ENCODE measurements around the gene KCNIP4. TPM values are rescaled to one million over a fixed set of nuclear protein-coding genes. Genes with fewer than 3 reads are reported as not detected.

Gene KCNIP4
- total and polyA plus RNA-seq, 4 donors: 12.5 to 74.2 (median 54.5) TPM

- Histone ChIP-seq H3K9me3 (ENCODE audit: control insufficient read depth, insufficient read depth, low read length) (no peaks in the 10 kb centered on the region), H3K36me3 (ENCODE audit: control insufficient read depth, insufficient read depth, low read length) (no peaks in the 10 kb centered on the region), H3K4me1 (ENCODE audit: control insufficient read depth, insufficient read depth, low read length) (no peaks in the 10 kb centered on the region), H3K27ac (ENCODE audit: low read depth, low read length) (no peak overlapping the region), H3K27me3 (ENCODE audit: control insufficient read depth, insufficient read depth, low read length) (no peaks in the 10 kb centered on the region), H3K4me3 (ENCODE audit: low read depth, low read length) (no peak overlapping the region)
- 80% methylated on average over 1 of the region's 1 CpG for WGBS (ENCODE audit: insufficient coverage)
- DNase-seq (ENCODE audit: low read depth in 4 of 6, low spot score in 6 of 6): peak in 1 of 6 donors; percentile 64
Observed at GRCh38 chr4:21763855-21764254, 184.7 kb downstream of the KCNIP4 start.

GRCh38 chr4:21757248-21757647 lies 191.3 kb downstream of the KCNIP4 start:
- H3K27ac ChIP-seq (ENCODE audit: low read depth, low read length): no peak overlapping the region
- no peaks in the 10 kb centered on the region for H3K9me3 ChIP-seq (ENCODE audit: control insufficient read depth, insufficient read depth, low read length)
- no peaks in the 10 kb centered on the region for H3K36me3 ChIP-seq (ENCODE audit: control insufficient read depth, insufficient read depth, low read length)
- DNase-seq (ENCODE audit: low read depth in 4 of 6, low spot score in 6 of 6): peak in 1 of 6 donors; percentile 50
- H3K27me3 ChIP-seq (ENCODE audit: control insufficient read depth, insufficient read depth, low read length): no peaks in the 10 kb centered on the region
- H3K4me1 ChIP-seq (ENCODE audit: control insufficient read depth, insufficient read depth, low read length): no peaks in the 10 kb centered on the region
- H3K4me3 ChIP-seq (ENCODE audit: low read depth, low read length): no peak overlapping the region
- WGBS (ENCODE audit: insufficient coverage): no CpG with 5 or more reads among the region's 2 CpGs

DNA sequence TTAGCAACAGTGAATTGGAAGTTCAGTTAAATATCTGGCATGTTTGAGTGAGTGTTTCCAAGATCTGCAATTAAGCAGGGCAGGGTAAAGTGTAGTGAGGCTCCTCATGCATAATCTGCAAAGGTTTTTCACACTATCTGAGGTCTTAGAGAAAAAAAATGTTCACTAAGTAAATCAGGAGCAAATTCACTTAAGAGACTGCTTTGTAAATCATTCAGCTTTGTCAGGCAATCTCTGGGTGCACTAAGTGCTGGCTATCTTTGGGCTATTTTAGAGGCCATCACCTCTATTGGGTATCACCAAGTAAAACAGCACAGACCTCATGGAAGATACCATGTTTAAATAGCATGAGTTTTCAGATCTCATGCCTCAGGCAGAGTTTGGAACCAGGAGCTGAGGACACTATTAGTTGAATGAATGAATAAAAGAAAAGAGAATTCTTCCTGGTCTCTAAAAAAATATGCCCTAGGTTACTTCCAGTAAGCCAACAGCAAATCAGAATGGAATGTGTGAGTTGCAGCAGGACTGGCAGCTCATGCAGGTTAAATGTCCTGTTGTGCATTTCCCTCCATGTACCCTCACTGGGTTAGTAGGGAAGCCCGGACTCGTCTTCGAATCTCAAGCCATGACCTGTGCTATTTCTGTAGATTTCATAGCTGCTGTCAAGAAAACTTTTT lies 195.3 kb downstream of the KCNIP4 start:
- Histone ChIP-seq H3K27ac (ENCODE audit: low read depth, low read length) (no peak overlapping the region), H3K9me3 (ENCODE audit: control insufficient read depth, insufficient read depth, low read length) (no peaks in the 10 kb centered on the region), H3K27me3 (ENCODE audit: control insufficient read depth, insufficient read depth, low read length) (no peaks in the 10 kb centered on the region), H3K36me3 (ENCODE audit: control insufficient read depth, insufficient read depth, low read length) (no peaks in the 10 kb centered on the region), H3K4me3 (ENCODE audit: low read depth, low read length) (no peak overlapping the region), H3K4me1 (ENCODE audit: control insufficient read depth, insufficient read depth, low read length) (no peaks in the 10 kb centered on the region)
- WGBS (ENCODE audit: insufficient coverage): 96% methylated on average over 3 of the region's 3 CpGs
- DNase-seq (ENCODE audit: low read depth in 4 of 6, low spot score in 6 of 6): no peak

- DNase-seq (ENCODE audit: low read depth in 4 of 6, low spot score in 6 of 6): peak in 1 of 6 donors; percentile 77
- H3K36me3 ChIP-seq (ENCODE audit: control insufficient read depth, insufficient read depth, low read length): no peaks in the 10 kb centered on the region
Observed at GRCh38 chr4:21752616-21753015, 196.0 kb downstream of the KCNIP4 start.

DNA sequence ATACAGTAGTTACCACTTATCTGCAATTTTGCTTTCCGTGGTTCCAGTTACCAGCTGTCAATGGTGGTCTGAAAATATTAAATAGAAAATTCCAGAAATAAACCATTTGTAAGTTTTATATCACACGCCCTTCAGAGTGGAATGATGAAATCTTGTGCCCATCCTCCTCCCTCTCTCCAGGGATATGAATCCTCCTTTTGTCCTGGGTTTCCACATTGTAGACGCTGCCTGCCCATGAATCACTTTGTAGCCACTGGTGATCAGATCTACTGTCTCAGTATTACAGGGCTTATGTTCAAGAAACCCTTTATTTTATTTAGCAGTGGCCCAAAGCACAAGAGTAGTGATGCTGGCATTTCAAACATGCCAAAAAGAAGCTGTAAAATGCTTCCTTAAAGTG lies 198.6 kb downstream of the KCNIP4 start:
- Histone ChIP-seq H3K36me3 (ENCODE audit: control insufficient read depth, insufficient read depth, low read length) (no peaks in the 10 kb centered on the region), H3K9me3 (ENCODE audit: control insufficient read depth, insufficient read depth, low read length) (no peaks in the 10 kb centered on the region), H3K27ac (ENCODE audit: low read depth, low read length) (no peak overlapping the region), H3K27me3 (ENCODE audit: control insufficient read depth, insufficient read depth, low read length) (no peaks in the 10 kb centered on the region), H3K4me3 (ENCODE audit: low read depth, low read length) (no peak overlapping the region), H3K4me1 (ENCODE audit: control insufficient read depth, insufficient read depth, low read length) (no peaks in the 10 kb centered on the region)
- WGBS (ENCODE audit: insufficient coverage): 40% methylated on average over 1 of the region's 3 CpGs
- DNase-seq (ENCODE audit: low read depth in 4 of 6, low spot score in 6 of 6): no peak

More at GRCh38 chr4:21752616-21753015, 196.0 kb downstream of the KCNIP4 start:
- Histone ChIP-seq H3K27me3 (ENCODE audit: control insufficient read depth, insufficient read depth, low read length) (no peaks in the 10 kb centered on the region), H3K4me3 (ENCODE audit: low read depth, low read length) (no peak overlapping the region), H3K27ac (ENCODE audit: low read depth, low read length) (no peak overlapping the region), H3K4me1 (ENCODE audit: control insufficient read depth, insufficient read depth, low read length) (no peaks in the 10 kb centered on the region), H3K9me3 (ENCODE audit: control insufficient read depth, insufficient read depth, low read length) (no peaks in the 10 kb centered on the region)

- H3K4me1 ChIP-seq (ENCODE audit: control insufficient read depth, insufficient read depth, low read length): no peaks in the 10 kb centered on the region
- no peaks in the 10 kb centered on the region for H3K9me3 ChIP-seq (ENCODE audit: control insufficient read depth, insufficient read depth, low read length)
- no peak overlapping the region for H3K4me3 ChIP-seq (ENCODE audit: low read depth, low read length)
- WGBS (ENCODE audit: insufficient coverage): 91% methylated on average over 3 of the region's 4 CpGs
- no peaks in the 10 kb centered on the region for H3K27me3 ChIP-seq (ENCODE audit: control insufficient read depth, insufficient read depth, low read length)
- H3K36me3 ChIP-seq (ENCODE audit: control insufficient read depth, insufficient read depth, low read length): no peaks in the 10 kb centered on the region
- no peak for DNase-seq (ENCODE audit: low read depth in 4 of 6, low spot score in 6 of 6)
- no peak overlapping the region for H3K27ac ChIP-seq (ENCODE audit: low read depth, low read length)
Observed at GRCh38 chr4:21749412-21749811, 199.2 kb downstream of the KCNIP4 start.

- Histone ChIP-seq H3K4me3 (ENCODE audit: low read depth, low read length) (no peak overlapping the region), H3K27me3 (ENCODE audit: control insufficient read depth, insufficient read depth, low read length) (no peaks in the 10 kb centered on the region), H3K4me1 (ENCODE audit: control insufficient read depth, insufficient read depth, low read length) (no peaks in the 10 kb centered on the region), H3K36me3 (ENCODE audit: control insufficient read depth, insufficient read depth, low read length) (no peaks in the 10 kb centered on the region), H3K27ac (ENCODE audit: low read depth, low read length) (no peak overlapping the region), H3K9me3 (ENCODE audit: control insufficient read depth, insufficient read depth, low read length) (no peaks in the 10 kb centered on the region)
- DNase-seq (ENCODE audit: low read depth in 4 of 6, low spot score in 6 of 6): no peak
Observed at GRCh38 chr4:21744046-21744445, 204.5 kb downstream of the KCNIP4 start.

DNA sequence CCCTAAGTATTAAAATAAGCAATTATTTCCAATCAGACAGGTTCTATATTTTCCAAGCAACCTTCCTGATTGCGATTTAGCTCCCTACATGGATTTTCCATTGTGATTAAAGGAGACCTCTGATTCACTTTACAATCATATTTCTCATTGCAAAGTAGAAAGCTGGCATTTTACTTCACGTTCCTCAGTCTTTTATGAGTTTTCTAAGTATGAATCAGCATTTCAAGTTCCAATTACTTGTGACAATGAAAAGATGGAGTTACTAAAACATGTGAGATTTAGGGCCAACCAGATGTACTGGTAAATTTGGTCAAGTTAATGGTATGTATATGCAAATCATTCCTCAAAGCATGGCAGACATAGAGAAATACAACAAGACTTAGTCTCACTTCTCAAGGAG lies 206.2 kb downstream of the KCNIP4 start:
- WGBS (ENCODE audit: insufficient coverage): no CpG with 5 or more reads among the region's 2 CpGs
- Histone ChIP-seq H3K27me3 (ENCODE audit: control insufficient read depth, insufficient read depth, low read length) (no peaks in the 10 kb centered on the region), H3K9me3 (ENCODE audit: control insufficient read depth, insufficient read depth, low read length) (no peaks in the 10 kb centered on the region), H3K36me3 (ENCODE audit: control insufficient read depth, insufficient read depth, low read length) (no peaks in the 10 kb centered on the region), H3K4me3 (ENCODE audit: low read depth, low read length) (no peak overlapping the region), H3K27ac (ENCODE audit: low read depth, low read length) (no peak overlapping the region), H3K4me1 (ENCODE audit: control insufficient read depth, insufficient read depth, low read length) (no peaks in the 10 kb centered on the region)
- no peak for DNase-seq (ENCODE audit: low read depth in 4 of 6, low spot score in 6 of 6)

DNA sequence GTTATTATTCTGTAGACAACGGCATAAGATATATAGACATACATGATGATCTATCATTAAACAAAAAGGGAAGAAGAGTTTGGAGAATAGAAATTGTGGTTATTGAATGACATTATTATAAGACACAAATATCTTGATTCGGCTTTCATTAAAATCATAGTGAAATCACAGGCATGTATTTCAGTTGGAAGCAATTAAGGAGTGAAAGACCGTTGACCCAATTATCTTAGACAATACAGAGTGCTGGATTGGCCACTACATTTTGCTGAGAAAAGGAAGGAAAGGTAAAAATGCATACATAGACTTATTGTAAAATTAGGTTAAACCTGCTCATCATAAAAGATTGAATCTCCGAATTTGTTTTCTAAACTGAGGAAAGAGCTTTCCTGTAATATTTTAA lies 209.8 kb downstream of the KCNIP4 start:
- DNase-seq (ENCODE audit: low read depth in 4 of 6, low spot score in 6 of 6): no peak
- H3K9me3 ChIP-seq (ENCODE audit: control insufficient read depth, insufficient read depth, low read length): no peaks in the 10 kb centered on the region
- no peaks in the 10 kb centered on the region for H3K4me1 ChIP-seq (ENCODE audit: control insufficient read depth, insufficient read depth, low read length)
- no peak overlapping the region for H3K27ac ChIP-seq (ENCODE audit: low read depth, low read length)
- no peaks in the 10 kb centered on the region for H3K36me3 ChIP-seq (ENCODE audit: control insufficient read depth, insufficient read depth, low read length)
- H3K27me3 ChIP-seq (ENCODE audit: control insufficient read depth, insufficient read depth, low read length): no peaks in the 10 kb centered on the region
- WGBS (ENCODE audit: insufficient coverage): no CpG with 5 or more reads among the region's 4 CpGs
- no peak overlapping the region for H3K4me3 ChIP-seq (ENCODE audit: low read depth, low read length)

DNA sequence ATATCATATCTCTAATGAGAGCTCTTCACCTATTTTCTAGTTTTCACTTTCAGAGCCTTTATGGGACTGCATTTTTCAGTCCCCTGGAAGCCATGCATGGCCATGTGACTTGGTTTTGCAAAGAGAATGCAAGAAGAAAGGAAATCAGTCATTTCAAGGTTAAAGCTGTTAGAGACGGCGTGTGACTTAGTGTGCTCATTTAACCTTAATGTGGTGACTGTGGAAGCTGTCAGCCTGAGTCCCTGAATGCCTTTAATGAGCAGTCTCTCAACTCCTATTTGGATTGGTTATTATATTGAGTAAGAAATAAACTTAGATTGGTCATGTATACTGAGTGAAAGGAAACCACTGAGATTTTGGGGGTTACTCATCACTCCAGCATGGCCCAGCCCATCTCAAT lies 212.7 kb downstream of the KCNIP4 start:
- H3K4me3 ChIP-seq (ENCODE audit: low read depth, low read length): no peak overlapping the region
- H3K27me3 ChIP-seq (ENCODE audit: control insufficient read depth, insufficient read depth, low read length): no peaks in the 10 kb centered on the region
- 42% methylated on average over 2 of the region's 2 CpGs for WGBS (ENCODE audit: insufficient coverage)
- no peak overlapping the region for H3K27ac ChIP-seq (ENCODE audit: low read depth, low read length)
- no peaks in the 10 kb centered on the region for H3K9me3 ChIP-seq (ENCODE audit: control insufficient read depth, insufficient read depth, low read length)
- H3K4me1 ChIP-seq (ENCODE audit: control insufficient read depth, insufficient read depth, low read length): no peaks in the 10 kb centered on the region
- no peaks in the 10 kb centered on the region for H3K36me3 ChIP-seq (ENCODE audit: control insufficient read depth, insufficient read depth, low read length)
- no peak for DNase-seq (ENCODE audit: low read depth in 4 of 6, low spot score in 6 of 6)

All from spinal cord (tissue), 10 donors.